GM18502 (cell line): ENCODE results near the gene TSPAN33.

Experiments
- ATAC-seq: cut with Tn5 transposase; IDR thresholded peaks from one replicate; pipeline ENCODE4 v1.9.1; 2021; ENCODE audit warnings: mild to moderate bottlenecking; ENCODE audit not compliant: unreplicated experiment, poor library complexity

Gene TSPAN33

DNA sequence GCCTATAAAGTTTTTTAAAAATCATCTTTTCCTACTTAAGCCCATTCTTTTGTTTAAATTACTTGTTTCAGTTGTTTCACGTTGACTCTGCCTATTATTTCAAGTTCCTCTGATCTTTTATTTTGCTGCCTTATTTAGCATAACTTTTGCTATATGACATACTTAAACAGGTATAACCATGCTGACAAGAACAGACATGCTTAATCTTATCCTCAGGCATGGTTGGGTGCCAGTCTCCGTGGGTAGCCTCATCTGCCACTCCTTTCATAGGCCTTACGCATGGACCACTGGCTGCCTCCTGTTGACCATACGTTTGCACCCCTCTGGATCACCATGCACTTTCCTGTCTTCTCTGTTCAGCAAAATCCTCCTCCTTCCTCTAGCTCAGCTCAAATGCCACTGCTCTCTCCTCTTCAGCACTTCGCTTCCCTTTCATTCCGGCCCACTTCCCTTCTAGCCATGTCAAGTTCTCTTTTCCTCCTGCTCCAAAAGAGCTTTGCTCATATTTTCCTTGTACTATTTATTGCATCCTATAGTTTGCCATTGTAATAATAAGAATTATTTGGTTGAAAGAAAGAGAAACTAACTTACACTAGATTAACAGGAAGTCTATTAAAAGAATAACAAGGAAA, 10.0 kb upstream of the TSPAN33 start:
- ATAC-seq = no peak

- no peak for ATAC-seq
These were observed 7.4 kb upstream of the TSPAN33 start for GRCh38 chr7:129136887-129137642.

DNA sequence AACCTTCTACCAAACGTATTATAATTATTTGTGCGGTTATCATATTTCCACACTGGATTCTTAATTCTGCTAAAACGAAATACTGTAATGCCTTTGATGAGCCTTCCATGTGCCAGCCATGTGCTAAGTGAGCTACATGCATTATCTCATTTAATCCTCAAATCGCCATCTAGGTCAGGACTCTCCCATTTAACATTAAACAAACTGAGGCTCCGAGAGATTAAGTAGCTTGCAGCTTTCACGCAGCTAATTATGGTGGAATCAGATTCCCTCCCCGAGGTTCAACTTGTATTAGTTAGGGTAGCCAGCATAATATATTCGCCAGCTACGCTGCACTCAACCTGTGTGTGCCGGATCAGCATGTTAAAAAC, 798 bp upstream of the TSPAN33 start:
- ATAC-seq = no peak

DNA sequence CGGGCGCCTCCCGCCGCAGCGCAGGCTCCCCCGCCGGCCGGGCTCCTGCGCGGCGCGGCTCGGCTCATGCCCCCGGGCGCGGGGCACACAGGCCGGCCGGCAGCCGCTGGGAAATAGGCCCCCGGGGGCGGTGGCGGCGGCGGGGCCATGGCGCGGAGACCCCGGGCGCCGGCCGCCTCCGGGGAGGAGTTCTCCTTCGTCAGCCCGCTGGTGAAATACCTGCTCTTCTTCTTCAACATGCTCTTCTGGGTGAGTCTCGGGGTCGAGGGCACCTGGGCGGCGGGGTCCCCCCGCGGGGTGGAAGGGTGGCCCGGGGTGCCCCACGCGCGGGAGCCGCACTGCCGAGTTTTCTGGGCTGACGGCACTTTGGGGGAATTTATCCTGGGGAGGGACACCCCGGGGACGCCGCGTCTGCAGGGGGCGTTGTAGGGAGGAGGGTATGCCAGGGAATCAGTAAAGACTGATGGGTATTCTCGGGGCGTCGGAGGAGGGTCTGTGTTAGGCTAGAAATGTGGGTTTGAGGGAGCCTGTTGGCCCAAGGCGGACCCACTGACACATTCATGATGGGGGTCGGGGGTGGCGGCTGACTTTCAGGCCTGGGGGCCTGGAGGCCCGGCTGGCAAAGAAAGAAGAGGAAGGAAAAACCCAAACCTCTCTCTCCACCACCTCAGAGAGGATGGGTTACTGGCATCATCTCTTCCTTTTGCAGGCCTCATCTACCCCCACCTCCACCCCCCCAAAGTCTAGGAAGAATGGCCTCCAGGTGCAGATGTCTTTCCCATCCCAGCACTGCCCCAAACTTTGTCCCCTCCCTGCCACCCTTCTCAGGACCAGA, 544 bp downstream of the TSPAN33 start:
- ATAC-seq = no peak

DNA sequence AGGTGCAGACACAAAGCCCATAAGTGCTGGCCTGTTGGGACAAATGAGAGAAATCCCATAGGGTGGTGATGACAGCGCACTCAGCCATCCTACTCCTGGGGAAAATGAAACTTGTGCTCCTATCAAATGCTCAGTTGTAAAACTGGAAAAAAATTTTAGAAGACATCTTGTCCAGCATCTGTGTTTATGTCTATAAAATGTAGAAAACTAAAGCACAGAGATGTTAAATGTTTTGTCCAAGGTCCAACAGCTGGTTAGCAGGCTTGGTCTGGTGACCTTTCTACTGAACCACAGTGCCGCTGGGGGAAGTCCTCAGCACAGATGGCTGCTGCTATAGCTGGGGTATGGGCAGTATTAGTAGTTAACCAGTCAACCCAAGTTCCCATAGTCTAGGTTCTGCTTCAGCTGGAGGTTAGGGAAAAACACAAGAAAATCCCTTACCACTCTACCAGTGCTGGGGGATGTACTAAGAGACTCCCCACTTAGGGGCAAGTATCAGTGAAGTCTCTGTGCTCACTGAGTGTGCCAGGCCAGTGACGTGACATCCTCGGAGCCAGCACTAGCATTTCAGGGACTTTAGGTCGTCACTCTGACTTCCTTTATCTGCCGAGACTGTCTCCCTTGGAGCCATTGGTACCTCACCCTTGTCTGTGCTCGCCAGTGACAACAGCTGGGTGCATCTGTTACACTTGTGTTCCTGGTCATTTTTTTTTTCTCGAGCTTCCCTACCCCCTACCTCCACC, 1.9 kb downstream of the TSPAN33 start:
- ATAC-seq = peak; percentile 67

- no peak for ATAC-seq
These were observed 3.2 kb downstream of the TSPAN33 start for GRCh38 chr7:129147731-129148130.

DNA sequence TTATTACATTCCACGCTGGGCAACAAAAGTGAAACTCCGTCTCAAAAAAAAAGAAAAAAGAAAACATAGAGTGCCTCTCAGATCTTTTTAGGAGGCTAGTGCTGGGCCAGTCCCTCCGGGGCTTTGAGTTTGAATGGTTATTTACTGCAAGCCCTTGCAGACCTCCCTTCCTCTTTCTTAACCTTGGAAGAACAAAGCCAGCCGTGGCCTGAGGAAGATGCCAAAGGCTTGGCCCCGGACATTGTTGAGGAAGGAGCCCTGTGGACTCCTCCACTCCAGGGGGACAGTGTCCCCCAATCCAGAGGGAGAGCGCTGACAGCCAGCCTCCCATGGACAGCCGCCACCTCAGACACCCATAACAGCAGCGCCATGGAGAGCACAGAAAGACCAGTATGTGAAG, 5.0 kb downstream of the TSPAN33 start:
- no peak for ATAC-seq

DNA sequence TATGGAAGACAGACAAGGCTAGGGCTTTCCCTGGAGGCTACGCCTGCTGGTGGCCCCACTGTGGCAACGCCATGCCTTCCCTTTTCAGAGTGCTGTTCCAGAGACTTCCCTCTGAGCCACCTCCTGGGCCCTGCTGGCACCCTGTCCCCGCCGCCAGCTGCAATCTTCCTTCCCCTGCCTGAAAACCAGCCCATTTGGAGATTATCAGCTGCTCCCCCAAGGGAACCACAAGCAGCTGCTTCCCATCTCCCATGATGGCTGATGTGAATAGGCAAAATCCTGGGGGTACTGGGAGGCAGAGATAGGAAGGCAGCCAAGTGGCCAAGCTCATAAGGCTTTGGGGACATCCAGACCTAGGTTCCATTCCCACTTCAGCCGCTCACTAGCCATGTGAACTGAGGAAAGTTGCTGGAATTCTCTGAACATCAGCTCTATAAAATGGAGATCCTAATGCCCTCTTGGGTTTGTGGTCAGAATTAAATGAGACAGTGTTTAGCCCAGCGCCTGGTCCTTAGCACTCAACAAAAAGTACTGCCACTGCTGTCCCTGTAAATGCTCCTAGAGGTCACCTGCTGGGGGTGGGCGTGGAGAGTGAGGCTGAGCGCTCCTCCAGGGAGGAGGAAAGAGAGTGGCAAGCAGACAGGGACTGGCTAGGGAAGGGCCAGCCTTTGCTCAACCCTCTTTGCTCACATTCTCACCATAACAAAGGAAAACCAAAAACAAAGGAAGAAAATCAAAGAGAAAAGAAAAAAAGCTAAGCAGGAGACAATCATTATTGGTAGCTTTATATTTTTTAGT, 5.9 kb downstream of the TSPAN33 start:
- no peak for ATAC-seq

GRCh38 chr7:129157651-129158050, 13.1 kb downstream of the TSPAN33 start:
- ATAC-seq = no peak

DNA sequence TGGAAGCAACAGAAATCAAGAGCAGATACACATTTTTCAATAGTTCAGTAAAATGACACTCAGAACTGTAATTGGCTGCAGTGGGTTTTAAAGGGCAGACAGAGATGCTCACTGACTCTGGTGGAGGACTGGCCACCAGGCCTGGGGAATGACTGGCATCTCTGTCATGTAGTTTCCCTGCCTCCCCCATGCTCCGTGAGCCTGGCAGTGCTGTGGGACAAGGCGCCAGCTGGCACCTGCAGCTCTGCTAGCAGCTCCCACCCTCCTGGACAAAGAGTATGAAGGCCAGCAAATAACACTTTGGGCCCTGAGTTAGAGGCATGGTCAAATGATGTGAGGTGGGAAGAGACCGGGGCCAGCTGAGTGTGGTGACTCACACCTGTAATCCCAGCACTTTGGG, 15.0 kb downstream of the TSPAN33 start:
- no peak for ATAC-seq

DNA sequence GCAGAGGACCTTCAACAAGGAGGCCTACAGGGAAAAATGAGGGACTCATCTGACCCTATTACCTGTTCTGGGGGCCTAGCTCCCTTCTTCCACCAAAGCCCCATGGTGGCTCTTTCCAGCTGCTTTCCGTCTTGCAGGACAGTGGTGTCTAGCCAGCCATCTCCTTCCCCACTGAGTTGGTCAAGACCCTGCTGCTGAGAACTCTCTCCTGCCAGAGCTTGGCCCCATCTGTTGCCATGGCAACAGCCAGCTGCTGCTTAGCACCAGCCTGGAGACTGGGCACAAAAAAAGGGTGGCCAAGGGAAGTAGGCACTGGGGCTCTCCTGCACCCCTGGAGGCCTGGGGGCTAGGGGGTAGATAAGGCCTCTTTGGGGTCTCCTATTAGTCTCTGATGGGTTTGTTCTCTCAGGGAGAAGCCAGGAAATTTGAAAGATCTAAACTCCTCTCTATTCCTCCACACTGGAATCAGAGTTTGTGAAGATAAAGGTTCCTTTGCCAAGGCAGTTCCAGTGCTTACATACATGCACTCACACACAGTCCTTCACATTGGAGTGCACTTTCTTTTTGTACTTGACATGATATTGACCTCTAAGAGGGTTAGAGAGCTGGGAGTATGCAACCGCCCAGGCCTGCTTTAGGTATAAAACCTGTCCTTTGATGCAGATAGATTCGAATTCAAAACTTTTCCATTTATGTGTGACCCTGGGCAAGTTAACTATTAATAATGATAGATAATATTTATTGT, 15.8 kb downstream of the TSPAN33 start:
- no peak for ATAC-seq

DNA sequence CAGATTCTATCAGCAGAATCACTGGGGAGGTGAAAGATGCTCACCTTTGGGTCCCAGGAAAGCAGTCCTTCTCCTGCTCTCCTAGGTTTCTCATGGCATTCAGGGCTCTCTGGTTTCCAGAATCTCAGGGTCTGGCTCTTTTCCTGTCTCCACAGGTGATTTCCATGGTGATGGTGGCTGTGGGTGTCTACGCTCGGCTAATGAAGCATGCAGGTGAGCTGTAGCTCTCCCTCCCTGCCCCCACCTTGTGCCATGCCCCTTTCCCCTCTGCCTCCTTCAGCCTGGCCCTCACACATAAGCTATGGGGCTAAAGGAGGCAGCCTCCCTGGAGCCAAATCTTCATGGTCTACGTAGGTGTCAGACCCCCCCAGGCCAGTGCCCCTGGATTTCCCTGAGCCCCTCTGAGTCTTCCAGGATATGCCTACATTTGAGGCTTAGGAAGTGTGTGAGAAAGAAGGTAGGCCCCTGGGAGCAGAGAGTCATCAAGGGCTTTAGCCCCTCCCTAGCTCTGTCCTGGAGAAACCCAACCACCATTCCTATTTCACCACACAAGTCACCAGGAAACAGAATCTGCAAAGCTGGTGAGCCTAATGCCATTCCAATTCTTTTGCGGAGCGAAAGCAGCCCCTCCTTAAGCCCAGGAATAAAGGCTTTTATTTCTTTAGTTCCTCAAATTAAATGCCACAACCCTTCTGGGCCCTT, 17.2 kb downstream of the TSPAN33 start:
- ATAC-seq = no peak

- no peak for ATAC-seq
These were observed 18.2 kb downstream of the TSPAN33 start for GRCh38 chr7:129162732-129163131.

- ATAC-seq = no peak
These were observed 19.5 kb downstream of the TSPAN33 start for GRCh38 chr7:129163875-129164544.

GRCh38 chr7:129166745-129167144, 22.2 kb downstream of the TSPAN33 start:
- ATAC-seq = peak; percentile 52

- ATAC-seq = no peak
These were observed 23.3 kb downstream of the TSPAN33 start for GRCh38 chr7:129167817-129168216.

DNA sequence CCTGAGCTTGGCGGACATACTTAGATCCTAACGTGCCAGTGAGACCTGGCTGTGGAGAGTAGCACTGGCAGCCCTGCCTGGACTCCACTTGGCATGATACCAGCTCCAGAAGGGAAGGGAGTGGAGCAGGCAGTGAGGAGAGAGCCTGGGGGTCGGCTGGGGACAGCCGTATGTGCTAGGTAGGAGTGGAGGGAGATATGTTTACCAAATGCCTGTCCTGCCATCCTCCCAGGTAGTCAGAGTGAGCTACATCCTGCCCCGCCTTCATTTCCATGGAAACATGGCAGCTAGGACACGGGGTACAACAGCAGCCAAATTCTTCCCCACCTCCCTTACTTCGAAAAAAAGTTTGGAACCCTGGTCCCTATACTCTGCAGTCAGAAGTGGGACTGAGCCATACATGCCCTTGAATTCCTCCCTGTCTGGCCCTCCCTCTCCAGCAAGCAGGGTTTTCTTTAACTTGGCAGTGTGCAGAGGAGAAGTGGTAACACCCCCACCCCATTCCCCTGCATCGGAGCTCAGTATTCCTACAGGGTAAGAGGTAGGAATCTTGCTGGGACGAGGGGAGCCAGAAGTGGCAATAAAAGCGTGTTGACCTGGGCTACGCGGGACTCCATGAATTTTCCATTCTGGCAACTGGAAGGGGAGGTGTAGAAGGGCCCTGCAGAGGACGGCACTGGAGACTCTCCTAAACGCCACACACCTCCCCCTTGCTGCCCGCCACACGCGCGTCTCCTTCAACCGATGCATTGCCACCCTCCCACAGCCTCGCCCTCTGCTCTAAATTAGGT, 23.9 kb downstream of the TSPAN33 start:
- no peak for ATAC-seq
